HL-60/S4 (cell line): ENCODE measurements around the gene EXOC6B.

Source experiments
- in situ Hi-C: fragments of 300-500 bp; cut with MboI; formaldehyde crosslinking; loops from 2 replicates; pipeline ENCODE4 v1.14.3; 2022; ENCODE audit warnings: low sequenced_read_pairs

EXOC6B gene

DNA sequence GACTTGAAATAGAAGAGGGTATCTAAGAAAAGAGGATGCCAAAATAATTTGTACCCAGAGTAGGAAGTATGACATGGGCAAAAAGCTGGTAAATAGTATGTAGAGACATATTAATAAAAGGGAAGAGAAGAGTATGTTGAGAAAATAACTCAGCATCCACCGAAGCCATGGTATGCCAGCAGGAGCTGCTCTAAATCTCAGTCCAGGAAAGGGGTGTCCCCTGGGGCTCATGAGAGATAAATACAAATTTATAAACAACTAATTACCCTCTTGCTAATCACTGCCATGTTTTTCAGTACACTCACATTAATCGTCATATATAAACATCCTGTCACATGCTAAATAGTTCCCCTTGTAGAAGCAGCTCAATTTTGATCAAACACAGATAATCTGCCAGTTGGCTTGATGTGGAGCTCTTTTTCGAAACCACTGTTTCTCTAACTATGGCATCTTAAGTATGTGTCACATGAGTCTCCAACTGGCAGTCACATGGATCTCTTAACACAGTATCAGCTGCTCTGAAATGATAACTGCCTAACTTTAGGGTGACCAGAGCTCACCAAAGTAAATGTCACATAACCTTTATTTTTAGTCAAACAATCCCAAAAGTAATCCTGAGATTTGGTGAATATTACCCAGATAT lies 31.9 kb downstream of the EXOC6B start:
- in situ Hi-C loops = no loop called here

DNA sequence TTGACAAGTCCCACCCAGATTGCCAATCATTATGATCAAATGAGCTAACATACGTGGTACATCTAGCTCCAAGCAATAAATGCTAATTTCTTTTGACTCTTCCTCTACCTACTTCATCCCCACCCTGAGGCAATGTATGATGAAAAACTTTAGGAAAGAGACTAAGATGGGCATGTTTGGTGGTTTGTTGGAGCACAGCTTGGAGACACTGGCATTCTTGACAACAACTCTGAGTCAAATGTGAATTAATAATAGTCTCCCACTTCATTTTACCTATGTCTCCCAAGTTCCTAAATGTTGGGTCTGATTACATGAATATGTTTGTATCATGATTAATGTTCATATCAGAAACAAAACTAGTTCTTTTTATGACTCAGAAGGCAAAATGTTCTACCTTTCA lies 36.6 kb downstream of the EXOC6B start:
- in situ Hi-C loops = no loop called here

DNA sequence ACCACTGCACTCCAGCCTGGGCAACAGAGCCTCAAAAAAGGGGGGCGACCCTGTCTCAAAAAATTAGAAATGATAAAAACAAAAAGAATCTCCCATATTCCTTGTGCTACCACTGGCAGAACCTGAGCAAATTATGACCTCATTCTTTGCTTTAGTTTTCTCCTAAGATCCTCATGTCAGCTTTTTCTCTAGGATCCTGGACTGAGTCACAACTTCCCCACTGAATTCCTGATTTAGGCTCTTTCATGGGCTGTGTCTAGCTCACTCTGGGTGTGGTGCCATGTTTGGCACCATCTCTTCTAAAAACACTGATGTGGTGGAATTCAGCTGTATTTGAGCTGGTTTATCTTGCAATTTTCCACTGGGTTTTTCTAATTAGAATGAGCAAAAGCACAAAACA lies 37.1 kb downstream of the EXOC6B start:
- in situ Hi-C loops = no loop called here

DNA sequence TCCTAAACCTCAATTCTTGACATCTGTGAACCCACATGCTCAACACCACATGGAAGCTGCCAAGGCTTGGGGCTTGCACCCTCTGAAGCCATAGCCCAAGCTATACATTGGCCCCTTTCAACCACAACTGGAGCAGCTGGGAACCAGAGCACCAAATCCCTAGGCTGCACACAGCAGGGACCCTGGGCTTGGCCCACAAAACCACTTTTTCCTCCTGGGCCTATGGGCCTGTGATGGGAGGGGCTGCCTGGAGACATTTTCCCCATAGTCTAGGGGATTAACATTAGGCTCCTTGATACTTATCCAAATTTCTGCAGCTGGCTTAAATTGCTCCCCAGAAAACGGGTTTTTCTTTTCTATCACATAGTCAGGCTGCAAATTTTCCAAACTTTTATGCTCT lies 40.3 kb downstream of the EXOC6B start:
- in situ Hi-C loops = no loop called here

DNA sequence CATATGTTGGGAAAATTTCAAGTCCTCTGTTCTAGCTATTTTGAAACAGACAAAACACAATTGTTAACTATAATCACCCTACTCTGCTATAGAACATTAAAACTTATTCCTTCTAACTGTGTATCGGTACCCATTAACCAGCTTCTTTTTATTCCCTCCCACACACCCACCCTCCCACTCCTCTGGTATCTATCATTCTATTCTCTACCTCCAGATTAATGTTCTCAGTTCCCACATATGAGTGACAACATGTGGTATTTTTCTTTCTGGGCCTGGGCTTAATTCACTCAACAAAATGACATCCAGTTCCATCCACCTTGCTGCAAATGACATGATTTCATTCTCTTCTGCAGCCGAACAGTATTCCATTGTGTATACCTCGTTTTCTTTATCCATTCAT lies 43.3 kb downstream of the EXOC6B start:
- in situ Hi-C loops = no loop called here

DNA sequence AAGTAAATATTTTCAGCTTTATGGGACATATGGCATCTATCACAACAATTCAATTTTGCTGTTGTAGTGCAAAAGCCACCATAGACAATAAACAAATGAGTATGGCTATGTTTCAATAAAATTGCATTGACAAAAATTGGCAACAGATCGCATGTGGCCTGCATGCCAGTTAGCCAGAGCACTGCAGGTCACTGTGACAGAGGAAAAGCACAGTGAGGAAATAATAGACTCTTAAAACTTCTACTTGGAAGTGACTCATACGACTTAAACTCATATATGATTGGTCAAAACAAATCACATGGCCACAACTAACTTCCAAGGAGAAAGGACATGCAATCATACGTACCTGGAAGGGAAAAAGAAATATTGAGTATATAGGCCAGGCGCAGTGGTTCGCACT lies 44.4 kb downstream of the EXOC6B start:
- in situ Hi-C loops = no loop called here

DNA sequence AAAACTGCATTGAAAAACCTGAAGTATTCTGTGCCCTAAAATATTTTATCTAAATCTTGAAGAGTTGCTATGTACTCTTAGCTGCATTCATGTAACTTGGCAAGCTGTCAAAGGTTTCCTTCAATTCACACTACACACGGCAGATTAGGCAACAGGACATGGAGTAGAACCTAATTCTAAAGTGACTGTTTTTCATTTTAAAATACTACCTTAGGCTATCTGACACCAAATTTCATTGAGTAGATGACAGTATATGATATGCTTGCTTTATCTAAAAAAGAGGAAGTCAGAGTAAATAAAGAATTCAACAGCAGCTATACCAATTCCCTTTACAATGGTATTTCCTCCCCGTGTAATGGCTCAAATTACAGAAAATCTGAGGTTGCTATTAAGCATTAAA lies 45.4 kb downstream of the EXOC6B start:
- in situ Hi-C loops = no loop called here

DNA sequence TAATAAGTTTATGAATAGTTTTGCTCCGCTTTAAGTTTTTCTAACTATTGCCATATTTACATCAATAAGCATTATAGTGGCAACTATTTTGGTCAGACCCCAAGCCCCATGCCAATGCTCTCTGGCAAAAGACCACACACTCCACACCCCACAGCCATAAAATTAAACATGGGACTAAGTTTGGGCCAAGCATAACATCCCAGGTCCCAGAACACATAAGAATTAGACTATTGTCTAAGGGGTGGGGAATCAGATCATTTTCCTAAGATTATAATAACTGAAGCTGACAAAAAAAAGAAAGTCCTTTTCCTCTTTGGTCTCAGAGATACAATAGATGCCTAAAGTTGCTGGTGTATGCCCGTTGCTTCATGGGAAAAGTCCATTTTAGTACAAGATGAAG lies 46.3 kb downstream of the EXOC6B start:
- in situ Hi-C loops = no loop called here

- in situ Hi-C loops = no loop called here
Observed at GRCh38 chr2:72778410-72778809, 47.4 kb downstream of the EXOC6B start.

- in situ Hi-C loops = no loop called here
Observed at GRCh38 chr2:72770879-72771461, 54.9 kb downstream of the EXOC6B start.

DNA sequence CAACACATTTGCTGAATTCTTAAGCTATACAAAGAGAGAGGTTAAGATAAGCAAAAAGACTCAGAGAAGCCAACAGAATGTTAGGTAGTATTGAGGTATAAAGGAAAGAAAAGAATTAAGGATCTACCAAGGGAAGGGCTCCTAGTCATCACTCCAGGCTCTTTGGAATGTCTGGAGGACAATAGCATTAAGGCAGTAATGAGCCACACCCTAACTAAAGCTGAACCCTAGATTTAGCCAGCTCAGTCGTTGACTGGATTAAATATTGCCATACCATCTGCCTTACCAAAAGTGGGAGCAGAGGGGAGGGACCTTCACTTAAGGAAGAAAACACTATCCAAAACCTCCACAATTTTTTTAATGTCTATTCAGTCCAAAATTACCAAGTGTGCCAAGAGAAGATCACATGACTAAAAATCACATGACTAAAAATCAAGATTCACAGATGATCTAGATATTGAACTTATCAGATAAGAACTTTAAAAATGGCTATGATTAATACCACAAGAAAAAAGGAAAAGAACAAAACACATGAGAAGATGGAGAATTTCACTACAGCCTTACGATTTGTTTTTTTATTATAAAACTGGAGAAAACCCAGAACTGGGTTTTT lies 59.7 kb downstream of the EXOC6B start:
- in situ Hi-C loops = no loop called here

DNA sequence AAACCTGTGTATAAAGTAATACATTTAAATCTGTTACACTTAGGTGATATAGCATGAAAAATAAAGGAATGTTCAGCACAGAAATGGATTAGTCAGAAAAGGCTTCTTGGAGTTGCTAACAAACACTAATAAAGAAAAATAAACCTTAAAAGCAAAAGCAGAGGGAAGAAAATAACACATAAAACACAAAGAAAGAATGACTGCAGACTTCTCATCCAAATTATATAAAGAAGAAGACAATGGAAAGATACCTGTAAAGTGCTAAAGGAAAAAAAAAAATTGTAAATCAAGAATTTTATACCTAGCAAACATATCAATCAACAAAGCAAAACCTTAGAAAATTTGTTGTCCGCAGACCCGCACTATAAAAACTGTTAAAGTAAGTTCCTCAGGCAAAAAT lies 63.6 kb downstream of the EXOC6B start:
- in situ Hi-C loops = no loop called here

DNA sequence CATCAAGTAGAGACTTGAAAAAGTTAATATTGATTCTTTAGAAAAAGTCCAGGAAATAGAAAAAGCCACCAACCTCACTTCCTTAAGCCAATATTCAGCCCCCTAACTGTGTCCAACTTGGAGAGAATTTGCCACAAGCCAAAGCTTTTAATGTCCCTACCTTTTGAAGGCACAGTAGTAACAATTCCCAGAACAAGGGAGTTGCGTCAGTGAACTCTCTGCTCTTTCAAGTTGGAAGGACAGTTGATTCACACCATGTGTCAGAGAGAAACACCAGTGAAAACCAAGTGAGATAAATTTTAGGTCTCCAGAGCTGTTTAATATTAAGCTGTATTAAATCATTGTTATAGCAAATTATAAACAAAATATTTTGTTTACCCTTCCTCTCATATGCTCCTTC lies 66.1 kb downstream of the EXOC6B start:
- in situ Hi-C loops = no loop called here

DNA sequence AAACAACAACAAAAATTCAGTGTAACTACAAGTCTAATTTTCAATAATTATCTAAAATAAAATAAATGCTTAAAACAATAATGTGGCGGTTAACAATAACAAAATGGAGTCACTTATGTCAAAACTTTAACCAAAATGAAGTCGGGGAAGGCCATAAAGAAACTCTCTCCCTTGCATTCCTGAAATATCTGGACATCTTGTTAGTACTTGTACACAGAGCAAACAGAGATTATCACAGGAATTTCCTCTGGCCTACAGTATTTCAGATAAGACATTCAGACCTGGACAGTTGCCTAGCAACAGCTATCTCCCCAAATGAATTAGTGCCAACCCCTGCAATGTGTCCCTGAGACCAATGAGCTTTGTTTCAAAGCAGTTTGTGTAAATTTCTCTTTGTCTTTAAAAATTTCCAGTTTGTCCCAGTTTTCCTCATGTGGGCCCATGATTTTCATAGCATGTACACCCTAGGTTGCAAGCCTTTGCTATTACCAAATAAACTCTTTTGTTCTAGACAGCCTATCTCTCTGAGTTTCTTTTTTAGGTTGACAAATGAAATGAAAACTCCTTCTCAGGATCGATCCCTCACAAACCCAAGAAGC lies 68.6 kb downstream of the EXOC6B start:
- in situ Hi-C loops = no loop called here

GRCh38 chr2:72755647-72756423 lies 70.0 kb downstream of the EXOC6B start:
- in situ Hi-C loops = no loop called here

DNA sequence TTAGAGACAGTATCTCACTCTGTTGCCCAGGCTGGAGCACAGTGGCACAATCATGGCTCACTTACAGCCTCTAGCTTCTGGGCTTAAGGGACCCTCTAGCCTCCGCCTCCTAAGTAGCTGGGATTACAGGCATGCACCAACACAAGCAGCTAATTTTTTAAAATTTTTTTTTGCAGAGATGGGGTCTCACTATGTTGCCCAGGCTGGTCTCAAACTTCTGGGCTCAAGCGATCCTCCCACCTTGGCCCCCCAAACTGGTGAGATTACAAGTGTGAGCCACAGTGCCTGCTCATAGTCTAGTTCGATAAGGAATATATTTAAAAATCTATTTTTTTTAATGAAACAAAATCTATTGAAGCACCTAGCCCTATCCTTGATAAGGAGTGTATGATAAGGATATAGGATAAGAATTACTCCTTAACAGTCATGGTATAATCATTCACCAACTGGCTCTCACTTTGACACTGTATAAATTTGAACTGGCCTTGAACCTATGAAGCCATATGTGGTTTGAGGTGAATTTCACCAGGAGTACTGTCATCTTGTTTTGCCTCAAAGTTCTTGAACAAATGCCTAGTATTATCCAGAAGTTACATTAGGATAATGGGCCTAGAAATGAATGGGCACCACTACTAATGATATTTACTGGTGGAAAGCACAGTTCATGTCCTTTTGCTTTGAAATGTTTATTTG lies 71.1 kb downstream of the EXOC6B start:
- in situ Hi-C loops = no loop called here

GRCh38 chr2:72750977-72751639 lies 74.7 kb downstream of the EXOC6B start:
- in situ Hi-C loops = no loop called here

GRCh38 chr2:72750466-72750865 lies 75.4 kb downstream of the EXOC6B start:
- in situ Hi-C loops = no loop called here

DNA sequence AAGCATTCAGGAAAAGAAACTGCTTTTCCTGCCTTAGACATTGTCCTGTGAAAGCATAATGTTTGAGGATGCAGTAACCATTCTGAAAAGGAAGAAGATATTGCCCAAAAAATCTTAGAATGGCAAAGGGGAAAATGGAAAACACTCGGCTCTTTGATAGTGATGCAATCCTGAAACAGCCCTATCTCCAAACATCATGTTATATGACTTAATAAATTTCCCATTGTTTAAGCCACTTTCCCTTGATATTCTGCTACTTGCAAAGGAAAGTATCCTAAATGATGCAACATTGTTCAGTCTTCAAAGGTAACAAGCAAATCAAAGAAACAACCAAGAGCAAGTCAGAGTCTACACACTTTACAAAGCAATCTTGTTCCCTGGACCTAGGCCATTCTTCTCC lies 78.5 kb downstream of the EXOC6B start:
- in situ Hi-C loops = loop anchor here (25.0 kb wide), 1 partner anchor 1210 kb away; no protein-coding TSS in a partner anchor

DNA sequence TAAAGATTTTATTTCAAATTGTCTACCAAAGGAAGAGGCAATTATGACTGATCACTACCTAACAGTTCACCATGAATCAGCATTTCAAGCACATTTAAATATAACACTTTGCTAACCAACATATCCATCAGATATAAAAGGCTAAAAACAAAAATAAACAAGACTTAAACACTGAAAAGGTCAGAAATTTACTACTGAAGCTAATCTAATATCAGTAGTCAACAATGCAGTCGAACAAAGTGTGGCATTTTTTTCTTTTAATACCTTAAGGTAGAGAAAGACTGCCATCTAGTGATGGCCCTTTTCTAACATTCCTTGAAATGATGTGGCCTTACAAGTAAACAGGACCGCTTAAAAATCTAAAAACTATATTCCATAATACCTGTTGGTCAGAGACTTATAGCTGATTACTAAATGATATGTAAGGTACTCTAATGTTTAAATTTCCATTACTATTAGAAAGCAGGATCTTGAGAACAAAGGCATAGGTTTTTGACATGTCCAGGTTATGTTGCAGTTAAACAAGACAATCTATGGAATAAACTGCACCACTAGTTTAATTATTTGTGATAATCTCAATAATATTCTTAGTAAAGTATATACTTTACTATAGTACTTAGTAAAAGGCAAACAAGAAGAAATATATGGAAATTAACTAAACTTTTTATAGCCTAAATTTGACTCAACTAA lies 80.0 kb downstream of the EXOC6B start:
- in situ Hi-C loops = loop anchor here (25.0 kb wide), 1 partner anchor 1209 kb away; no protein-coding TSS in a partner anchor
